Liver (tissue), 9 donors: ENCODE data around the gene IL9. TPM values are rescaled to one million over a fixed set of nuclear protein-coding genes. Genes with fewer than 3 reads are reported as not detected.

Experiments
- DNase-seq: peaks from one replicate; pipeline ENCODE4 v3.0.0-alpha.2; 2017; ENCODE audit warnings: low spot score
- H3K27ac ChIP-seq, 2 donors: one replicate each; pipeline ENCODE4 v1.7.0; 2013; ENCODE audit warnings: inconsistent platforms in 2 of 2, low read length in 2 of 2, control low read depth in 1 of 2, low read depth in 1 of 2, mild to moderate bottlenecking in 1 of 2
- H3K27me3 ChIP-seq, 4 donors: one replicate each; pipeline versions ENCODE4 v1.6.1 to v1.7.0; 2013; ENCODE audit warnings: low read length in 3 of 4, inconsistent platforms in 1 of 4, mild to moderate bottlenecking in 1 of 4, moderate library complexity in 1 of 4; ENCODE audit not compliant: control insufficient read depth in 4 of 4, insufficient read depth in 4 of 4
- H3K36me3 ChIP-seq, 4 donors: one replicate each; pipeline versions ENCODE4 v1.6.1 to v1.7.0; 2013; ENCODE audit warnings: low read length in 3 of 4, mild to moderate bottlenecking in 3 of 4, low read depth in 1 of 4, moderate library complexity in 1 of 4; ENCODE audit not compliant: control insufficient read depth in 4 of 4, insufficient read depth in 3 of 4
- H3K4me1 ChIP-seq, 4 donors: one replicate each; pipeline versions ENCODE4 v1.6.1 to v1.7.0; 2013; ENCODE audit warnings: low read length in 3 of 4, mild to moderate bottlenecking in 3 of 4, moderate library complexity in 1 of 4; ENCODE audit not compliant: control insufficient read depth in 4 of 4, insufficient read depth in 4 of 4
- H3K4me3 ChIP-seq, 3 donors: one replicate each; pipeline versions ENCODE4 v1.6.1 to v1.7.0; 2013; ENCODE audit warnings: low read length in 3 of 3, control low read depth in 1 of 3, low read depth in 1 of 3, mild to moderate bottlenecking in 1 of 3
- H3K9ac ChIP-seq, 2 donors: one replicate each; pipeline ENCODE4 v1.7.0; 2013; ENCODE audit warnings: low read length in 2 of 2, mild to moderate bottlenecking in 2 of 2, moderate library complexity in 2 of 2, control low read depth in 1 of 2, low read depth in 1 of 2
- H3K9me3 ChIP-seq, 4 donors: one replicate each; pipeline versions ENCODE4 v1.6.1 to v1.7.0; 2013; ENCODE audit warnings: low read length in 3 of 4; ENCODE audit not compliant: control insufficient read depth in 4 of 4
- EGR1 ChIP-seq, 2 donors: IDR thresholded peaks; 2 replicates each; pipeline ENCODE4 v1.6.1; 2016 to 2018; ENCODE audit warnings: antibody characterized with exemption in 2 of 2, low read depth in 2 of 2
- FOXA1 ChIP-seq: IDR thresholded peaks from 2 replicates; pipeline ENCODE4 v1.6.1; 2016; ENCODE audit warnings: antibody characterized with exemption
- FOXA2 ChIP-seq: IDR thresholded peaks from 2 replicates; pipeline ENCODE4 v1.6.1; 2016; ENCODE audit warnings: antibody characterized with exemption
- GABPA ChIP-seq, 2 donors: IDR thresholded peaks in 1 of 2; conservative IDR thresholded peaks in 1 of 2; 2 replicates each; pipeline ENCODE4 v1.6.1; 2016; ENCODE audit warnings: antibody characterized with exemption in 2 of 2, mild to moderate bottlenecking in 1 of 2, moderate library complexity in 1 of 2
- HNF4G ChIP-seq: IDR thresholded peaks from 2 replicates; pipeline ENCODE4 v1.6.1; 2016; ENCODE audit warnings: antibody characterized with exemption
- JUND ChIP-seq, 2 donors: IDR thresholded peaks; 2 replicates each; pipeline ENCODE4 v1.6.1; 2016; ENCODE audit warnings: antibody characterized with exemption in 2 of 2
- NR2F2 ChIP-seq: IDR thresholded peaks from 2 replicates; pipeline ENCODE4 v1.6.1; 2016; ENCODE audit warnings: antibody characterized with exemption
- RAD21 ChIP-seq, 2 donors: IDR thresholded peaks; 2 replicates each; pipeline ENCODE4 v1.6.1; 2016; ENCODE audit warnings: antibody characterized with exemption in 2 of 2, mild to moderate bottlenecking in 2 of 2
- RXRA ChIP-seq, 2 donors: IDR thresholded peaks; 2 replicates each; pipeline ENCODE4 v1.6.1; 2017 to 2018; ENCODE audit warnings: antibody characterized with exemption in 2 of 2, mild to moderate bottlenecking in 1 of 2
- SP1 ChIP-seq: IDR thresholded peaks from 2 replicates; pipeline ENCODE4 v1.6.1; 2018; ENCODE audit warnings: antibody characterized with exemption, mild to moderate bottlenecking
- TAF1 ChIP-seq: conservative IDR thresholded peaks from 2 replicates; pipeline ENCODE4 v1.6.1; 2016; ENCODE audit warnings: antibody characterized with exemption, mild to moderate bottlenecking
- WGBS: extraction: QIAGEN DNeasy Blood & Tissue Kit; methylation state at CpG from one replicate; pipeline ENCODE4 v1.1.7; 2013; 5-methylcytosine and 5-hydroxymethylcytosine counted together
- polyA plus RNA-seq, 2 donors: library from polyadenylated mRNA; stranded (reverse) in 1 of 2; unstranded in 1 of 2; fragments of 200-250 nt in 1 of 2; fragments of >200 nt in 1 of 2; fragmentation: Nextera tagmentation in 1 of 2; extraction: Ambion mirVana in 1 of 2; gene quantifications; one replicate each; pipeline versions ENCODE4 v1.2.1 to v1.2.3, GENCODE V29; 2013 to 2015
- total RNA-seq, 2 donors: library from RNA; depleted of rRNA; stranded (reverse); fragments of >200 nt; gene quantifications; one replicate each; pipeline ENCODE4 v1.2.3, GENCODE V29; 2014
- TF ChIP-seq, protein P1 (sequence below): IDR thresholded peaks from 2 replicates; pipeline ENCODE4 v1.6.1; 2016; ENCODE audit warnings: antibody characterized with exemption
- TF ChIP-seq, protein P2 (sequence below): fragments of 150-350 bp; IDR thresholded peaks from 2 replicates; pipeline ENCODE4 v1.5.1; 2017; ENCODE audit warnings: improper control_type of control experiment, low read depth, low read length; ENCODE audit not compliant: missing input control
- TF ChIP-seq, protein P3 (sequence below): IDR thresholded peaks from 2 replicates; pipeline ENCODE4 v1.6.1; 2016; ENCODE audit warnings: antibody characterized with exemption
- TF ChIP-seq, protein P4 (sequence below): IDR thresholded peaks from 2 replicates; pipeline ENCODE4 v1.6.1; 2016; ENCODE audit warnings: antibody characterized with exemption, mild to moderate bottlenecking
- TF ChIP-seq, protein P5 (sequence below): IDR thresholded peaks from 2 replicates; pipeline ENCODE4 v1.6.1; 2016; ENCODE audit warnings: antibody characterized with exemption
- donor health status: healthy.
- donor health status: healthy.
- donor health status: healthy.
- donor health status: healthy.
- donor health status: healthy.

Gene IL9
- total and polyA plus RNA-seq, 4 donors: not detected

DNA sequence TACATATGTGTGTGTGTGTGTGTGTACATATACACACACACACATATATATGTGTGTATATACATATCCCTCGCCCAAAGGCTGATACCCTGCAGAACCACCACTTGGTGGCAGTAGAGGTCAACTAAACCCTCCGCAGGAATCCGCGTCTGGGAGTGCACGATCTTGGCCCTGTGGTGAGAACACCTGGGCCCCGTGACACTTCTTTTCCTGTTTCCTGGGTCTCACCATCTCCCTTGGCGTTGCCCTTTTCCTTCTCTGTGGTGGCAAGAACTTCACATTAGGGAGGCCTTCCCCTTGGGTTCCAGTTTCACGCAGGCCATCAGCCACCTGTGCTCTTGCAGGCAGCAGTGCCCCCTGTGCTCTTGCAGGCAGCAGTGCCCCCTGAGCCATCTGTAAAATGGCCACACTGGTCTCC is 8.2 kb downstream of the IL9 start:
- no peaks in the 10 kb centered on the region for H3K9me3 ChIP-seq
- no peak overlapping the region for H3K27ac ChIP-seq
- no peak overlapping the region for H3K4me3 ChIP-seq
- peaks cover 0 to 2% (median 0%) of the 10 kb centered on the region in 4 donors for H3K4me1 ChIP-seq
- no peaks in the 10 kb centered on the region for H3K27me3 ChIP-seq
- DNase-seq: peak; percentile 63
- H3K9ac ChIP-seq: no peak overlapping the region
- no peaks in the 10 kb centered on the region for H3K36me3 ChIP-seq
- 12% methylated on average over 8 of the region's 8 CpGs for WGBS
- TF ChIP-seq RAD21 (IDR thresholded peaks at IDR 0.05): peak; percentile 96 to 97
- TF ChIP-seq, protein P1, sequence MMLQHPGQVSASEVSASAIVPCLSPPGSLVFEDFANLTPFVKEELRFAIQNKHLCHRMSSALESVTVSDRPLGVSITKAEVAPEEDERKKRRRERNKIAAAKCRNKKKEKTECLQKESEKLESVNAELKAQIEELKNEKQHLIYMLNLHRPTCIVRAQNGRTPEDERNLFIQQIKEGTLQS: no peak
- TF ChIP-seq, protein P2, sequence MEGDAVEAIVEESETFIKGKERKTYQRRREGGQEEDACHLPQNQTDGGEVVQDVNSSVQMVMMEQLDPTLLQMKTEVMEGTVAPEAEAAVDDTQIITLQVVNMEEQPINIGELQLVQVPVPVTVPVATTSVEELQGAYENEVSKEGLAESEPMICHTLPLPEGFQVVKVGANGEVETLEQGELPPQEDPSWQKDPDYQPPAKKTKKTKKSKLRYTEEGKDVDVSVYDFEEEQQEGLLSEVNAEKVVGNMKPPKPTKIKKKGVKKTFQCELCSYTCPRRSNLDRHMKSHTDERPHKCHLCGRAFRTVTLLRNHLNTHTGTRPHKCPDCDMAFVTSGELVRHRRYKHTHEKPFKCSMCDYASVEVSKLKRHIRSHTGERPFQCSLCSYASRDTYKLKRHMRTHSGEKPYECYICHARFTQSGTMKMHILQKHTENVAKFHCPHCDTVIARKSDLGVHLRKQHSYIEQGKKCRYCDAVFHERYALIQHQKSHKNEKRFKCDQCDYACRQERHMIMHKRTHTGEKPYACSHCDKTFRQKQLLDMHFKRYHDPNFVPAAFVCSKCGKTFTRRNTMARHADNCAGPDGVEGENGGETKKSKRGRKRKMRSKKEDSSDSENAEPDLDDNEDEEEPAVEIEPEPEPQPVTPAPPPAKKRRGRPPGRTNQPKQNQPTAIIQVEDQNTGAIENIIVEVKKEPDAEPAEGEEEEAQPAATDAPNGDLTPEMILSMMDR: peak; percentile 86

DNA sequence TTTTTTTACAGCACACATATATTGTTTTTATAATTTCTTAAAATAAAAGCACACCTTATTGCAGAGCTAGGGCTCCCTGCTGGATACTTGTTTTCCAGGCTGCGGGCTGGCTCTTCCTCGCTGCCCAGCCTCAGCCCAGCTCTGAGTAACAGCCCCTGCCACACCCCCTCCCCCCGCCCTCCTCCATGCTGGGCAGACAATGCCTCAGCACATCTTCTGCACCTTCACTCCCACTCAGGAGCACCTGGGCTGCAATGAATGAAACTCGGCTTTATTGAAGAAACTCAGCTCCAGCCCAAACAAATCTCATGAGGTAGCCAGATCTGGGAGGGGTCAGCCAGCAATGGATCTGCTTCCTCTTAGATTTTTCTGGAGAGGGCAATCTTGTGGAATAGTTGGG is 9.5 kb downstream of the IL9 start:
- WGBS: 53% methylated on average over 4 of the region's 4 CpGs
- TF ChIP-seq, protein P3, sequence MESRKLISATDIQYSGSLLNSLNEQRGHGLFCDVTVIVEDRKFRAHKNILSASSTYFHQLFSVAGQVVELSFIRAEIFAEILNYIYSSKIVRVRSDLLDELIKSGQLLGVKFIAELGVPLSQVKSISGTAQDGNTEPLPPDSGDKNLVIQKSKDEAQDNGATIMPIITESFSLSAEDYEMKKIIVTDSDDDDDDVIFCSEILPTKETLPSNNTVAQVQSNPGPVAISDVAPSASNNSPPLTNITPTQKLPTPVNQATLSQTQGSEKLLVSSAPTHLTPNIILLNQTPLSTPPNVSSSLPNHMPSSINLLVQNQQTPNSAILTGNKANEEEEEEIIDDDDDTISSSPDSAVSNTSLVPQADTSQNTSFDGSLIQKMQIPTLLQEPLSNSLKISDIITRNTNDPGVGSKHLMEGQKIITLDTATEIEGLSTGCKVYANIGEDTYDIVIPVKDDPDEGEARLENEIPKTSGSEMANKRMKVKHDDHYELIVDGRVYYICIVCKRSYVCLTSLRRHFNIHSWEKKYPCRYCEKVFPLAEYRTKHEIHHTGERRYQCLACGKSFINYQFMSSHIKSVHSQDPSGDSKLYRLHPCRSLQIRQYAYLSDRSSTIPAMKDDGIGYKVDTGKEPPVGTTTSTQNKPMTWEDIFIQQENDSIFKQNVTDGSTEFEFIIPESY: no peak
- TF ChIP-seq, protein P4, sequence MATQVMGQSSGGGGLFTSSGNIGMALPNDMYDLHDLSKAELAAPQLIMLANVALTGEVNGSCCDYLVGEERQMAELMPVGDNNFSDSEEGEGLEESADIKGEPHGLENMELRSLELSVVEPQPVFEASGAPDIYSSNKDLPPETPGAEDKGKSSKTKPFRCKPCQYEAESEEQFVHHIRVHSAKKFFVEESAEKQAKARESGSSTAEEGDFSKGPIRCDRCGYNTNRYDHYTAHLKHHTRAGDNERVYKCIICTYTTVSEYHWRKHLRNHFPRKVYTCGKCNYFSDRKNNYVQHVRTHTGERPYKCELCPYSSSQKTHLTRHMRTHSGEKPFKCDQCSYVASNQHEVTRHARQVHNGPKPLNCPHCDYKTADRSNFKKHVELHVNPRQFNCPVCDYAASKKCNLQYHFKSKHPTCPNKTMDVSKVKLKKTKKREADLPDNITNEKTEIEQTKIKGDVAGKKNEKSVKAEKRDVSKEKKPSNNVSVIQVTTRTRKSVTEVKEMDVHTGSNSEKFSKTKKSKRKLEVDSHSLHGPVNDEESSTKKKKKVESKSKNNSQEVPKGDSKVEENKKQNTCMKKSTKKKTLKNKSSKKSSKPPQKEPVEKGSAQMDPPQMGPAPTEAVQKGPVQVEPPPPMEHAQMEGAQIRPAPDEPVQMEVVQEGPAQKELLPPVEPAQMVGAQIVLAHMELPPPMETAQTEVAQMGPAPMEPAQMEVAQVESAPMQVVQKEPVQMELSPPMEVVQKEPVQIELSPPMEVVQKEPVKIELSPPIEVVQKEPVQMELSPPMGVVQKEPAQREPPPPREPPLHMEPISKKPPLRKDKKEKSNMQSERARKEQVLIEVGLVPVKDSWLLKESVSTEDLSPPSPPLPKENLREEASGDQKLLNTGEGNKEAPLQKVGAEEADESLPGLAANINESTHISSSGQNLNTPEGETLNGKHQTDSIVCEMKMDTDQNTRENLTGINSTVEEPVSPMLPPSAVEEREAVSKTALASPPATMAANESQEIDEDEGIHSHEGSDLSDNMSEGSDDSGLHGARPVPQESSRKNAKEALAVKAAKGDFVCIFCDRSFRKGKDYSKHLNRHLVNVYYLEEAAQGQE: no peak
- no peak for TF ChIP-seq HNF4G
- TF ChIP-seq RXRA (IDR thresholded peaks at IDR 0.05): no peak
- TF ChIP-seq RAD21 (IDR thresholded peaks at IDR 0.05): no peak
- no peak for TF ChIP-seq TAF1
- no peak for TF ChIP-seq FOXA1
- TF ChIP-seq, protein P2: no peak
- TF ChIP-seq GABPA (IDR thresholded peaks at IDR 0.05 in 1 of 2, conservative IDR thresholded peaks at IDR 0.05 in 1 of 2): no peak
- TF ChIP-seq EGR1 (IDR thresholded peaks at IDR 0.05; ENCODE audit: low read depth in 2 of 2): no peak
- no peak for TF ChIP-seq NR2F2
- TF ChIP-seq JUND (IDR thresholded peaks at IDR 0.05): no peak
- no peak for TF ChIP-seq SP1
- no peak for TF ChIP-seq FOXA2
- TF ChIP-seq, protein P1: no peak
- TF ChIP-seq, protein P5, sequence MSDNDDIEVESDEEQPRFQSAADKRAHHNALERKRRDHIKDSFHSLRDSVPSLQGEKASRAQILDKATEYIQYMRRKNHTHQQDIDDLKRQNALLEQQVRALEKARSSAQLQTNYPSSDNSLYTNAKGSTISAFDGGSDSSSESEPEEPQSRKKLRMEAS: no peak

More for the DNA sequence above, 9.5 kb downstream of the IL9 start:
- no peaks in the 10 kb centered on the region for H3K9me3 ChIP-seq
- DNase-seq: no peak
- no peaks in the 10 kb centered on the region for H3K4me1 ChIP-seq
- no peak overlapping the region for H3K9ac ChIP-seq
- H3K27ac ChIP-seq: no peak overlapping the region
- no peaks in the 10 kb centered on the region for H3K36me3 ChIP-seq
- H3K4me3 ChIP-seq: no peak overlapping the region
- no peaks in the 10 kb centered on the region for H3K27me3 ChIP-seq
